ENCODE measurements around the gene CEBPA.

CEBPA gene

DNA sequence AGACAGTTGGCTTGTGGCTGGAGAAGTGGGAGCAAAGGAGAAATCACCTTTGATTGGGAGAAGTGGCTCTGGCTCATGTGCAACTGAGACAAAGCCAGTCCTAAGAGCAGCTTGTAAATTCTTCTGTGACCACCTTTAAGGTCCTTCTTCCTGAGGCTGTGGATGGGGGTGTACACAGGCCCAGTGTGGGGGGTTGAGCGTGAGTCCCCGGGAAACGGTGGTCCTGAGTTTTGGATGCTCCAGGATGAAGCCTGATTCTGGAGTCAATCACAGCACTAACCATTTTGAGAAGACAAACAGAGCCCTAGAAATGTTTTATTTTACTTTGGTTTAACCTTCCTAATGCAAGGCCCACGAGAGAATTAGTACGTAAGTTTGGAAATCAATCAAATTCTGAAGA is 3.9 kb upstream of the CEBPA start:
- H2AFZ ChIP-seq (ENCODE audit: low read depth, low read length), result no peak overlapping the region
- no peaks in the 10 kb centered on the region for H3K79me2 ChIP-seq (ENCODE audit: low read length)
- no peak overlapping the region for H3K4me2 ChIP-seq (ENCODE audit: low read length)
- H3K9ac ChIP-seq (ENCODE audit: low read length), result no peak overlapping the region
- no peaks in the 10 kb centered on the region for H3K9me3 ChIP-seq (ENCODE audit: insufficient read depth, low read length)
- peaks cover 9% of the 10 kb centered on the region for H3K4me1 ChIP-seq (ENCODE audit: low read length)
- TF ChIP-seq EZH2phosphoT487 (IDR thresholded peaks at IDR 0.05; ENCODE audit: low read depth), result no peak
- TF ChIP-seq, protein P1, sequence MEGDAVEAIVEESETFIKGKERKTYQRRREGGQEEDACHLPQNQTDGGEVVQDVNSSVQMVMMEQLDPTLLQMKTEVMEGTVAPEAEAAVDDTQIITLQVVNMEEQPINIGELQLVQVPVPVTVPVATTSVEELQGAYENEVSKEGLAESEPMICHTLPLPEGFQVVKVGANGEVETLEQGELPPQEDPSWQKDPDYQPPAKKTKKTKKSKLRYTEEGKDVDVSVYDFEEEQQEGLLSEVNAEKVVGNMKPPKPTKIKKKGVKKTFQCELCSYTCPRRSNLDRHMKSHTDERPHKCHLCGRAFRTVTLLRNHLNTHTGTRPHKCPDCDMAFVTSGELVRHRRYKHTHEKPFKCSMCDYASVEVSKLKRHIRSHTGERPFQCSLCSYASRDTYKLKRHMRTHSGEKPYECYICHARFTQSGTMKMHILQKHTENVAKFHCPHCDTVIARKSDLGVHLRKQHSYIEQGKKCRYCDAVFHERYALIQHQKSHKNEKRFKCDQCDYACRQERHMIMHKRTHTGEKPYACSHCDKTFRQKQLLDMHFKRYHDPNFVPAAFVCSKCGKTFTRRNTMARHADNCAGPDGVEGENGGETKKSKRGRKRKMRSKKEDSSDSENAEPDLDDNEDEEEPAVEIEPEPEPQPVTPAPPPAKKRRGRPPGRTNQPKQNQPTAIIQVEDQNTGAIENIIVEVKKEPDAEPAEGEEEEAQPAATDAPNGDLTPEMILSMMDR (IDR thresholded peaks at IDR 0.05; ENCODE audit: low read depth, low read length), result no peak
- no peaks in the 10 kb centered on the region for H4K20me1 ChIP-seq (ENCODE audit: insufficient read depth, low read length)
- H3K36me3 ChIP-seq (replicated peaks; ENCODE audit: low read depth, low read length), result no peaks in the 10 kb centered on the region
- no peak overlapping the region for H3K27ac ChIP-seq (ENCODE audit: low read length)
- H3K27me3 ChIP-seq (ENCODE audit: low read depth, low read length), result no peaks in the 10 kb centered on the region
- no peak overlapping the region for H3K4me3 ChIP-seq (ENCODE audit: low read length)

DNA sequence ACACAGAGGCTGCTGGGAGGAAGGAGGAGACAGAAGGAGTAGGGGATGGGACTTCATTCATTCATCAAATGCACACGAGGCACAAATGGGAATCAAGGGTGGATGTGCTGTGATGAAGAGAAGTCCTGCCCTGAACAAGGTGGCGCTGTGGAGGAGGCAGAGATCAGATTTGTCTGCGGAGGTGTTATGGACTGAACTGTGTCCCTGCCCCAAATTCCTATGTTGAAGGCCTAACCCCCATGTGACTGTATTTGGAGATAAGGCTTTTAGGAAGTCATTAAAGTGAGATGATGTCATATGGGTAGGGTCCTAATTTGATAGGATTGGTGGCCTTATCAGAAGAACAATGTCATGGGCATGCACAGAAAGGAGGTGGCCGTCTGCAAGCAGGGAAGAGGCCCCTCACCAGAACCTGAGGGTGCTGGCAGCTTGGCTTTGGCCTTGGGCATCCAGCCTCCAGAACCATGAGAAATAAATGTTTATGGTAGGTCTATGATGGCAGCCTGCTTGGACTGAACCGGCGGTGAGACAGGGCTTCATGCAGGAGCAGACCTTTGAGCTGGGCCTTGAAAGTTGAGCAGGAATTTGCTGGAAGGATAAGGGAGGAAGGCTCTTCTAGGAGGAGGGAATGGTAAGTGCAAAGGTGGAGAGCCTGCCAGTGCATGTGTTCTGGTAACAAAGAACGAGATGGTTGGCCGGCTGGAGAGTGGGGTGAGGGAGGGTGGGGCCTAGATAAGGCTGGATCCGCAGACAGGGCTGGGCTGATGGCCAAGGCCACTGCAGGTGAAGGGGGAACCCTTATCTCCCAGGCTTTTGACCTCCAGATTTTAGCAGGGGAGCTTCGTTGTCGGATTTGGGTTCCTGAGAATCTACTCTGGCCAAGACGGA is 2.7 kb upstream of the CEBPA start:
- H3K79me2 ChIP-seq (ENCODE audit: low read length), result no peaks in the 10 kb centered on the region
- no peaks in the 10 kb centered on the region for H3K36me3 ChIP-seq (replicated peaks; ENCODE audit: low read depth, low read length)
- no peak overlapping the region for H3K9ac ChIP-seq (ENCODE audit: low read length)
- no peaks in the 10 kb centered on the region for H4K20me1 ChIP-seq (ENCODE audit: insufficient read depth, low read length)
- no peak overlapping the region for H3K4me3 ChIP-seq (ENCODE audit: low read length)
- peaks cover 9% of the 10 kb centered on the region for H3K4me1 ChIP-seq (ENCODE audit: low read length)
- H2AFZ ChIP-seq (ENCODE audit: low read depth, low read length), result no peak overlapping the region
- H3K27me3 ChIP-seq (ENCODE audit: low read depth, low read length), result no peaks in the 10 kb centered on the region
- no peak overlapping the region for H3K27ac ChIP-seq (ENCODE audit: low read length)
- TF ChIP-seq EZH2phosphoT487 (IDR thresholded peaks at IDR 0.05; ENCODE audit: low read depth), result no peak
- TF ChIP-seq, protein P1 (IDR thresholded peaks at IDR 0.05; ENCODE audit: low read depth, low read length), result no peak
- no peaks in the 10 kb centered on the region for H3K9me3 ChIP-seq (ENCODE audit: insufficient read depth, low read length)
- no peak overlapping the region for H3K4me2 ChIP-seq (ENCODE audit: low read length)

DNA sequence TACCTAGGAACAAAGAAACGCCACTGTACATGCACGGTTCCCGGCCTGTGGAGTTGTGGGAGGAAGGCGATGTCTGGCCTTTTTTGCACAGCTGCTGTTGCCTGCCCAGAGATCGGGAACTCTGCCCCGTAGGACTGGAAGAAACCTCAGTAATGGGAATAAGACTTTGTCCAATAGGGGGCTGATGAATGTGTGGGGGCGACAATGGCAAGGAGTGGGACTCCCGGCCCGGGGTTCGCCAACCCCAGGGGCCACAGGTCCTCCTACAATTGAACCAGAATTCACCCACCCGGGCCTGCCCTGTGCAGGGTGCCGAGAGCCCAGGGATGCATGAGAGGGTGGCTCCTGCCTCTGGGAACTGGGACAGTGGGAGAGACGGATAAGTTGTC is 2.0 kb upstream of the CEBPA start:
- Histone ChIP-seq H3K4me3 (ENCODE audit: low read length) (no peak overlapping the region), H3K27ac (ENCODE audit: low read length) (no peak overlapping the region), H2AFZ (ENCODE audit: low read depth, low read length) (no peak overlapping the region), H3K4me2 (ENCODE audit: low read length) (no peak overlapping the region), H3K36me3 (replicated peaks; ENCODE audit: low read depth, low read length) (no peaks in the 10 kb centered on the region), H3K79me2 (ENCODE audit: low read length) (no peaks in the 10 kb centered on the region), H4K20me1 (ENCODE audit: insufficient read depth, low read length) (no peaks in the 10 kb centered on the region), H3K27me3 (ENCODE audit: low read depth, low read length) (no peaks in the 10 kb centered on the region), H3K9me3 (ENCODE audit: insufficient read depth, low read length) (no peaks in the 10 kb centered on the region), H3K4me1 (ENCODE audit: low read length) (peaks cover 9% of the 10 kb centered on the region), H3K9ac (ENCODE audit: low read length) (no peak overlapping the region)
- TF ChIP-seq, protein P1 (IDR thresholded peaks at IDR 0.05; ENCODE audit: low read depth, low read length), result no peak
- no peak for TF ChIP-seq EZH2phosphoT487 (IDR thresholded peaks at IDR 0.05; ENCODE audit: low read depth)

DNA sequence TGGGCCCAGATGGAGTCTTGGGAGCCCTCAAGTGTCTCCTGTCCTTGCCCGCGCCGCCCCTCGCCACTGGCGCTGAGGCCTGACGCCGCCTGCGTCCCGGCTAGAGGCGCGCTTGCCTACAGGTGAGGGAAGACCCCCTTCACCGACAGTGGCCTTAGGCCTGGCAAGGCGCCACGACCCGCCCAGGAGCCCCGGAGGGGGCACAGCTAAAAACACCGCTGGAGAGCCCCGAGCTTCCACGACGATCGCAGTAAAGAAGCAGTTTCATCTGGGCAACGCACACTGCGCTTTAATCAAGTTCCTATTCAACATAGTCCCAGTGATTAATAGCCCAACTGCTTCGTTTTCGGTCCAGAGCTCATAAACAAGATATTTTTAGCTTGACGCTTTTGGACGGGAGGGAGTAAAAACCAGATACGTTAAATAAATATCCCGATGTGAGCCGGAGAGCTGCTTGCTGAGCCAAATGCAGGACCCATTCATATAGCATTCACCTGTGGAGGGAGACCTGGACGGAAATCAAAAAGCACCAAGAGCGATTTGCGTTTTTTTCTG is 1.5 kb upstream of the CEBPA start:
- H3K4me3 ChIP-seq (ENCODE audit: low read length), result no peak overlapping the region
- no peak overlapping the region for H3K9ac ChIP-seq (ENCODE audit: low read length)
- no peak overlapping the region for H2AFZ ChIP-seq (ENCODE audit: low read depth, low read length)
- H3K4me2 ChIP-seq (ENCODE audit: low read length), result no peak overlapping the region
- no peaks in the 10 kb centered on the region for H3K79me2 ChIP-seq (ENCODE audit: low read length)
- TF ChIP-seq EZH2phosphoT487 (IDR thresholded peaks at IDR 0.05; ENCODE audit: low read depth), result no peak
- TF ChIP-seq, protein P1 (IDR thresholded peaks at IDR 0.05; ENCODE audit: low read depth, low read length), result no peak
- H4K20me1 ChIP-seq (ENCODE audit: insufficient read depth, low read length), result no peaks in the 10 kb centered on the region
- no peak overlapping the region for H3K27ac ChIP-seq (ENCODE audit: low read length)
- H3K4me1 ChIP-seq (ENCODE audit: low read length), result peaks cover 9% of the 10 kb centered on the region
- H3K36me3 ChIP-seq (replicated peaks; ENCODE audit: low read depth, low read length), result no peaks in the 10 kb centered on the region
- H3K27me3 ChIP-seq (ENCODE audit: low read depth, low read length), result no peaks in the 10 kb centered on the region
- H3K9me3 ChIP-seq (ENCODE audit: insufficient read depth, low read length), result no peaks in the 10 kb centered on the region
